Measurements from ENCODE around the gene SLC22A12.

The SLC22A12 gene

GRCh38 chr11:64629103-64629502 lies 38.1 kb downstream of the SLC22A12 start:
- DNase-seq = no peak

- DNase-seq = no peak
These were observed 39.0 kb downstream of the SLC22A12 start for GRCh38 chr11:64629796-64630562.

- no peak for DNase-seq
These were observed 40.7 kb downstream of the SLC22A12 start for GRCh38 chr11:64631675-64632074.

- no peak for DNase-seq
These were observed 41.2 kb downstream of the SLC22A12 start for GRCh38 chr11:64632237-64632636.

GRCh38 chr11:64632654-64633053 lies 41.6 kb downstream of the SLC22A12 start:
- no peak for DNase-seq

GRCh38 chr11:64633555-64634159 lies 42.6 kb downstream of the SLC22A12 start:
- DNase-seq = no peak

- no peak for DNase-seq
These were observed 46.5 kb downstream of the SLC22A12 start for GRCh38 chr11:64637334-64638017.

- no peak for DNase-seq
These were observed 47.1 kb downstream of the SLC22A12 start for GRCh38 chr11:64638018-64638665.

- DNase-seq = no peak
These were observed 47.8 kb downstream of the SLC22A12 start for GRCh38 chr11:64638829-64639228.

GRCh38 chr11:64639885-64640284 lies 48.9 kb downstream of the SLC22A12 start:
- DNase-seq = no peak

GRCh38 chr11:64641596-64642417 lies 50.8 kb downstream of the SLC22A12 start:
- no peak for DNase-seq

- DNase-seq = no peak
These were observed 51.4 kb downstream of the SLC22A12 start for GRCh38 chr11:64642418-64642735.

- no peak for DNase-seq
These were observed 51.8 kb downstream of the SLC22A12 start for GRCh38 chr11:64642871-64643255.

GRCh38 chr11:64643256-64643881 lies 52.3 kb downstream of the SLC22A12 start:
- DNase-seq = no peak

GRCh38 chr11:64643920-64644646 lies 53.1 kb downstream of the SLC22A12 start:
- DNase-seq = no peak

GRCh38 chr11:64644647-64645275 lies 53.7 kb downstream of the SLC22A12 start:
- no peak for DNase-seq

- DNase-seq = no peak
These were observed 56.2 kb downstream of the SLC22A12 start for GRCh38 chr11:64647019-64647779.

GRCh38 chr11:64648551-64648950 lies 57.5 kb downstream of the SLC22A12 start:
- DNase-seq = no peak

GRCh38 chr11:64649291-64649697 lies 58.3 kb downstream of the SLC22A12 start:
- DNase-seq = peak in 1 of 2 donors; percentile 18

- peak in 1 of 2 donors; percentile 16 for DNase-seq
These were observed 60.0 kb downstream of the SLC22A12 start for GRCh38 chr11:64650923-64651523.

All from CD4-positive, alpha-beta T cell treated with Interleukin-4 for 1 hour (primary cell).